Amniotic epithelial cell (primary cell): ENCODE results near the gene TTC24.
A peak's percentile ranks its signal among the peaks of the same experiment; 100 is the strongest.

Experiments
- DNase-seq: peaks from one replicate; pipeline ENCODE4 v3.0.0-alpha.2; 2010; ENCODE audit warnings: low read depth

TTC24 gene

DNA sequence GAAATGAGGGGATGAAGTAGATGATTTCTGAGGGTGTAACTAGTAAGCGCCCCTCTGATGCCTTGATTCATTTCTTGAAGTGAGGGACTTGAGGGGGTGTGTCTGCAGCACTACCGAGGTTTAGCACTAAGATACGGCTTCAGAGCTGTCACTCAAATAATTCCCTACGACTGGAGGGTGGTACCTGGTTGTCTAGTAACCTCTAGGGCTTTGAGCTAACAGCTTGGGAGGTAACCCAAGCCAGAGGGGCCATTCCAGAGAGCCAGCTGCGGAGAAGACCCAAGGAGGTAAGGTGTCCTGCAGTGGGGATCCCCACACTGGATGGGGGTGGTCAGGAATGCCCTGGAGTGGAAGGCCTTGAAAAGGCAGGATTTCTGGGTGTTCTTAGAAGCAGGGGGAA, at the start of gene TTC24:
Gene TTC24 (plus strand): TSS at position 252 of the 400 bp plus-strand sequence. CDS start 1,642 bp downstream, outside the sequence.
- DNase-seq, result no peak

DNA sequence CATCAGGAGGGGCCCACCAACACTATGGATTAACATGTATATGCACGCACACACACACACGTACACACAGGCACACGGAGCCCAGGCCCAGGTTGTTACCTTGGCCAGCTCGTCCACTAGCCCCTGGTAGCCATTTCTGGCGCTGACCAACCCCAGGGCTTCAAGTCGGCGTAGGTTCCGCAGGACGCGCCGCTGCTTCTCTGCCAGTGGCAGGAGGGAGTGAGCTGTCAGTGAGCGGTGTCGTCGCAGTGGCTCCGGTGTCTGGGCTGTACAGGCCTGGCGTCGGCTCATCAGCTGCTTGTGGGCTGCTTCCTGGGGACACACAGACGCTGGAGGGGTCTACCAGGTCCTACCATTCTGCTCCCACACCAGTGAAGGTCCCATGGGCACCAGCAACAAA, 49.5 kb upstream of the TTC24 start:
- no peak for DNase-seq

DNA sequence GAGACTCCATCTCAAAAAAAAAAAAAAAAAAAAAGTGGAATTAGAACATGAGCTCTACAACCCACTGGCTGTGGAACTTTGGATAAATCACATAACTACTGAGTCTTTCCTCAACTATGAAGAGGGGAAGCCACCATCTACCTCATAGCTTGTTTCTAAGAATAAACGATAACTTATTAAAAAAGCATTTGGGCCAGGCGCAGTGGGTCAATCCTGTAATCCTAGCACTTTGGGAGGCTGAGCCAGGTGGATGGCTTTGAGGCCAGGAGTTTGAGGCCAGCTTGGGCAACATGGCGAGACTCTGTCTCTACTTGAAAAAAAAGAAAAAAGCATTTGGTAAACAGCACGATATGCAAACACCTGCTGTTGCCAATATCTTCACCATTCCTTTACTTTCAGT, 47.1 kb upstream of the TTC24 start:
- DNase-seq, result no peak

DNA sequence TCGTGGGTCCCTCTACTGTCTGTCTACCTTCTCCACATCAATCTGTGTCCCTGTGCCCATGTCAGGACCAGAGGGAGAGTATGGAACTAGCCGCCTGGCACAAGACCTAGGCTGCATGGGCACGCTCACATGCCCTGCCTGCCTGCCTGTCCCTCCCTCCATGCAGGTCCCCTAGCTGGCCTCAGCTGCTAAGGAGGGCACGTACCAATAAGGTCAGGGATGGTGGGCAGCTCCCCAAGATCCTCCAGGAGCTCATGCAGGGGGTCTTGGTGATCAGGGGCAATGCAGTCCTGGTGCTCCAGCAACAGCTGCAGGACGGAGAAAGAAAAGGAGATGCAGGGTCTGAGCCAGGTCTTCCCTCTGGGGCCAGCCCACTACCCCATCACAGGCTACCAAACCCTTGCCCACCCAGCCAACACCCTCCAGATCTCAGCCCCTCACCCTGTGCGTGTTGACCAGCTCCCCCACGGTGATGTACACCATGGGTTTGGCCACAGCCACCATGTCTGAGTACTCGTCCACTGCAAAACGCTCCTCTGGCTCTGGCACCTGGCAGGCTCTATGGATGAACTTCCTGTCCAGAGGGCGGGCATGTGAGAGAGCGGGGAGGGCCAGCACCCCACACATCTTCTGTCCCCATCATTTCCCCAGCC, 45.8 kb upstream of the TTC24 start:
- DNase-seq, result no peak

DNA sequence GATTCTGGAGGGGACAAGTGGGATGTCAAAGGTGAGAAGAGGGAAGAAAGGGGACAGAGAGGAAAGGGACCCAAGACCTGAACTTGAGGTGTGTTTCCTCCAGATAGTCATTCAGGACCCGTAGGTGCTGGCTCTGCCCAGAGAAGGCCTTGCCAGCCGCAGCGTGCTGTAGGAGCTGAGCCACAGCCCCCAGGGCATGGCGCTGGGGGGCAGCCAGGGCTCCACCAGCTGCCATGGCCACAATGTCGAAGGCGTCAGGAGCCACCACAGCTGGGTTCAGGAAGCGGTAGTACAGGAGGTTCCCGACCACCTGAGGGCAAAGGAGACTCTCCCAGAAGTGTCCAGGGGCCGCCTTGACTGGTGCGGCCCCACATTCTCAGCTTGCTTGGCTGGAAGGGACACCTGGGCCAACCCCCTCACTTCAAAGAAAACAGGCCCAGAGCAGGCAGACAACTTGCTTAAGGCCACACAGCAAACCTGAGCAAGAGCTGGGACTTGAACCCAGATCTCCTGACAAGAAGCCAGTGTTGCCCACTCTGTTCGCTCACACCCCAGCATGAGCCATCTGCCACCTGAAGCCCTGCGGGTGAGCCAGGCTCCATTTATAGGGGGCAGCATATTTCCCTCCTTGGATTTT, 45.0 kb upstream of the TTC24 start:
- DNase-seq, result no peak

DNA sequence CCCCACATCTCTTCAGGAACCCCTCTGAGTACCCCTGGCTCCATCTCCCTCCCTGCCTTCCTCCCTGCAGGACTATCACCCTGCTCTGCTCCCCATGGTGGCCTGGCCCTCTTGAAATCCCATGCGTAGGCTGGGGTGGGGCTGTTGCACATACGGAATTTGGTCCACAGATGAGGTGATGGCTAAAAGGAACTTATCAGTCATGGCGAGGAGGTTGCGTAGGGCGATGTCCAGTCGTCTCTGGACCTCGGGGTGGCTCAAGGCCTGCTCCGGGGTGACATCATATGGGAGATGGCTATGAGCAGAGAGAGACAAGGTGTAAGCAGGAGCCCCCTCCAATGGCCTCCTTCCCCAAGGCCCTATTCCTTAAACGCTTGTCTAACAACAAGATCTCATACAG, 42.5 kb upstream of the TTC24 start:
- DNase-seq, result no peak

DNA sequence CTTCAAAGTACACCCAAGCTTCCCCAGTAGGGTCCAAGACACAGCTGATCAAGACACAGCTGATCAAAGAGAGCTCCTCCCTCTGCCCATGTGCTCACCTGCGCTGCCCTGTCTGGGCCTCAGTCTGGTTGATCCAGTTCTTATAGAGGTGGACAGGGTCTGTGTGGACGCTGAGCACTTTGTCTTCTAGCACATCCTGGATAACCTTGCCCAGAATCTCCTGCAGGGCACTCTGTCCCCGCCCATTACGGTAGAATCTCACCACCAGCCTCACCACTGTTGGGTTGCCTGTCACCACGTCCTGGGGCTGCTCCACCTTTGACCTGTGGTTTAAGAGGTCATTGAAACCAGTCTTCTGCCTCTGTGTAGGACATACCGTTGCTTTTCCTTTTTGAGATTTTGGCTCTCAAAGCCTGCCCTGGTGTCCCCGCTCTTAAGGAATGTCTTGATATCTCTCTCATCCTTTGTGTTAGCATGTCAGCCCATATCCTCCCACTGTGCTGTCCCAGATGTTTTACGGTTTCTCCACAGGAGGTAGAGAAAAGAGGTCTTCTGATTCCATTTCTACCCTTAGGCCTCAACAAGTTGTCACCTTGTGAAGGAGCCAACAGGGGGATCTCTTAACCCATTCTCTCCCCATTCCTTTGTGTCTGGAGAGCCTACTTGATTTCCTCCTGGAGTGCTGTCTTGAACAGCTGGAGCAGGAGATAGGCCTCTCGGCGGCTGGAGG, 40.6 kb upstream of the TTC24 start:
- DNase-seq, result no peak

DNA sequence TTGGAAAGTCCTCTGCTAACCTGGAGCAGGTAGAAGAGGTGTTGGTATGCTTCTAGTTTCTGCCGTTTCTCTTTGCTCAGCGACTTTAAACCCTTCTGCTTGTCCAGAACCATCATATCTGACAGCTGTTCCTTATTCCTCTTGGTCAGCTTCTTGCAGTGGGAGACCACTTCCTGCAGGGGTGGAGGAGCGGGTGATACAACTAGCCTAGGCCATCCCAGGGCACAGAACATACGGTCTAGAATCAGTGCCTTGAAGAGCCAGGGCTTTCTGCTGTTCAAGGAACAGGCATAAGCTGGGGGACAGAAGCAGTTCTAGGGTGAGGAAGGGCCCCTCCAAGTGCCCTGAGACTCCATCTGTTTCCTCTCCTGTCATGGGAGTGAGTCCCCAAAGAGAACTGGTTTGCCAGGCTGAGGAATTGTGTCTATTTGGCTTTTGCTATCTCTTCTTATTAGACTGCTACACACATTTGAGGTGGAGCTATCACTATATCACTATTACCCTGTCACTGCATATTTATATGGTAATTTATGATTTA, 39.6 kb upstream of the TTC24 start:
- no peak for DNase-seq

DNA sequence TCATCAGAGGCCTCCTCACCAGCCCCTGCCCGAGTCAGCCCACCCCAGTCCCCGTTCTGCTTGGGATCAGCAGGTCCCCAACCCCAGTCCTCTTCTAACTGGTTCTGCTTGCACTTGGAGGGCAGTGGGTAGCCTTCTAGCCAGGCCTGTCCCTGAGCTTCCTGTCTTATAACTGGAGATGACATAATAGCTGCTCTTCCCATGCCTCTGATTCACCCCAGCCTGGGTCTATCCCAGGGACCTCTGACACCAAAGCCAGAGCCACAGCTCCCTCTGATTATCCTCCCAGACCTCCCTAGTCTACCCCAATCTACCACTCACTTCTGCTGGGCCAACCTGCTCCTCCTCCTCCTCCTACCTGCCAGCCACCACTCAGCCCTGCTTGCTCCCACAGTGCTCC, 38.6 kb upstream of the TTC24 start:
- DNase-seq, result peak; percentile 18

DNA sequence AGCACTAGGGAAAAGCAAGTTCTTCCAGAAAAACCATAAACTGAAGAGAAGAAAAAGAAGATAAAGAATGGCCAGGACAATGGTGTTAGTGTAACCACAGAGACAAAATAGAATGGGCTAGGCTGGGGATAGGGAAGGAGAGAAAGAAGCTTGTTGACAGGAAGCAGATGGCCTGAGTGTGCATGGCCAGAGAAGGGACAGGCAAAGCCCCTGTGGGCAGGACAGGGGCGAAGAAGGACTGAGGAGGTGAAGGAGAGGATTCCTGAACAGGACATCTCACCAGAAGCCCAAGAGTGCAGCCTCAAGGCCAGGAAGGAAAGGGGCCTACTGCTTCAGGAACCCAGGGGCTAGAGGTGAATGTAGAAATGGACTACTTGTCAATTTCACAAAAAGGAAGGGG, 36.5 kb upstream of the TTC24 start:
- no peak for DNase-seq

DNA sequence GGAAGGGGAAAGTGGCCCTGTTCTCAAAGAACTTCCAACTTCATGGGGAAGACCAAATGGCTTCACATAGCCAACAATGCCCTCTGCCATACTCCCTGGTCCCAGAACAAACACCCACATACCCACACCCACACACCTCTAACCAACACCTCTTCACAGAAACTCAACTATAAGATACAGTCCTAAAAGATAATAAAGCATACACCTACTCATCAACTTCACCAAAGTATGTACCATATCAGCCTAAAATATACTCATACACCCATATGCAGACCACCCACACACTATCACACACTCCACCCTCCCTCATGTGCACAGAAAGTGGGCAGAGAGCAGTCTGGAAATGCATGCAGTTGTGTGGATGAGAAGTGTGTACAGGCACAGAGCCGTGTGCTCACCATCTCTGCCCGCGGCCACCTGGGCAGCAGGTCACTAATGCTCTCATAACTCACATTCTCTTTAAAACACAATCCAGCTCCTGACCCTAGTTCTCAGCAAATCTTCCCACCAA, 34.9 kb upstream of the TTC24 start:
- DNase-seq, result no peak

DNA sequence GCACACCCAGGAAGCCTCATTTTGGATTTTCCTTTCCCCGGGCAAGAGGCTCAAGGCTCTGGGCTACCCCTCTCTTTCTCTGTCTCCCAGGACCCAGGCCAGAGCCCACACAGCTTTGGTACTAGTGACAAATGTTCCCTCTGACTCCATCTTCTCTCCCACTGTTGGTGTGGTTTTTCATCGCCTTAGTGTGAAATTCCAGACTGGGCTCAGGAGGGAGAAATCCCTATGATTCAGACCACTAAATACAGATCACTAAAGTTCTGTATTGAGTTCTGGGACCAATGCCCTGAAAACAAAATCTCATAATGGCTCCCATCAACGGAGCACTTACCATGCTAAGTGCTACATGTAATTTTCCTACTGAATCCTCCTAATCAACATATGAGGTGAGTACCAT, 33.3 kb upstream of the TTC24 start:
- DNase-seq, result no peak

DNA sequence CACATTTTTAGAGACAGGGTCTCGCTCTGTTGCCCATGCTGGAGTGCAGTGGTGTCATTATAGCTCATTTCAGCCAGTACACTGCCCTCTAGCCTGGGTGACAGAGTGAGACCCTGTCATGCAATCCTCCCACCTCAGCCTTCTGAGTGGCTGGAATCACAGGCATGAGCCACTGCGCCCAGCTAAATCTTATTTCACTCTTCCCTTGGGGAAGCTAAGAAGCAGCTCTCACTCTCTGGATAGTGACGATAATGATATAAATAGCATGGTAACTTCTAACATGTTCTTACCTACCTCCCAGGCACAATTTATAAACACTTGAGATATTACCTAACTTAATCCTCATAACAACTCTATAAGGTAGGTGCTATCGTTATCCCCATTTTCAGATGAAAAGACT, 32.1 kb upstream of the TTC24 start:
- no peak for DNase-seq

DNA sequence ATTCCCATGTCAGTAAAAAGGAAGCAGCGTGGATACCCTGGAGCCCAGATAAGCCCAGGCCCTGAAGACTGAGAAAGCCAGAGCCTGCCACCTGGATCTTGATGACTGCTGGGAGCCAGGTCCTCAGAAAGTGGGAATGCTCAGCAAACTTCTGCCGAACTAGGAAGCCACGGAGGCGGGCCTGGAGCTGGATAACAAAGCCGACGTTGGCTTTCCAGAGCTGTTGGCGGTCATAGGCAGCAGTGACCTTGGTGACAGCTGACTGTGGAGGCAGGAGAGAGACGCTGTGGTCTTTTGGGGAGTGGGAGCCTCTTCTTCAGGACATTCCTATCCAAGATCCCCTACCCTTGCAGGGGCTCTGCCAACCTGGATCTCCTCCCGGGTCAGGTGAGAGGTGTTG, 31.5 kb upstream of the TTC24 start:
- no peak for DNase-seq

DNA sequence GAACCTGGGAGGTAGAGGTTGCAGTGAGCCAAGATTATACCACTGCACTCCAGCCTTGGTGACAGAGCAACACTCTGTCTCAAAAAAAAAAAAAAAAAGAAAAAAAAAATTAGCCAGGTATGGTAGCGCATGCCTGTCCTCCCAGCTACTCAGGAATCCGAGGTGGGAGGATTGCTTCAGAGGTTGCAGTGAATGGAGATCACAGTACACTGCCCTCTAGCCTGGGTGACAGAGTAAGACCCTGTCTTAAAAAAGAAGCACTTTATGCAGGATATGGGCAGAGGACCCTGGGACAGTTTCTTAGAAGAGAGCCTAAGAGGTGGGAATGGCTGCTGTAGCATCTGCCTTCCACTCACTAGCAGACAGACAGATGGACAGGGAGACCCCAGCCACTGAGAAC, 30.1 kb upstream of the TTC24 start:
- DNase-seq, result no peak

DNA sequence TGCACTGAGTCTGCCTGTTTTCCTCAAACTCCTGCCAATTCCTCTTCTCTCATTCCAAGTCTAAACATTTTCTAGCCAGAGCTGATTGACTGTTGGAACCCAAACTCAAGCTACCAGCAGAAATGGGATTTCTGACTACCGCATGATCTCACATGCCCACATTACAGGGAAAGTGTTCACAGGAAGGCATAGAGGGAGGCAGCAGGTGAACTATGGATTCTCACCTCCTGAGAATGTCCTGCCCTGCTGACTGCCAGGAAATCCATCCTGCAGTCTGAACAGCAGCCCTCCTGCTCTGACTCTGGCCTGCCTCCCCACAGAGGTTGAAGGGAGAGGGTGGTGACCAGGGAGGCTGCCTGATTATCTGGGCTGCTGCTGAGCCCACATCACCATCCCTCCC, 29.7 kb upstream of the TTC24 start:
- no peak for DNase-seq

DNA sequence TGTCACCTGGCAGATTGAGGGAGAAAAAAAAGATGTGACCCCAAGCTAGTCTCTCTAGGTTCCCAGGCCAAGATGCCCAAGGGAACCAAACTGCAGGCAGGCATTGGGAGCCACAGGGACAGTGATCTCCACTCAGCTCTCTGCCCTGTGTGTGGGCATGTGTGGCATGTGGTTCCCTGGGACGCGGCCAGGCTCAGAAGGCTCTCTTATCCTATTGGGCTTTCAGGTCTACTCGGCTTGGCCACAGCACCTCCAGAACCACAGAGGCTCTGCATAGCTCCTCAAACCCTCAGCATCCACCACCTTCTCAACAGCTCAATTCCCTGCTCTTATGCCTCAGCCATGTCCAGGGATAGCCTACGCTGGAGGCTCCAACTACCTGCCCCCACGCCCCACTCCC, 29.2 kb upstream of the TTC24 start:
- no peak for DNase-seq

DNA sequence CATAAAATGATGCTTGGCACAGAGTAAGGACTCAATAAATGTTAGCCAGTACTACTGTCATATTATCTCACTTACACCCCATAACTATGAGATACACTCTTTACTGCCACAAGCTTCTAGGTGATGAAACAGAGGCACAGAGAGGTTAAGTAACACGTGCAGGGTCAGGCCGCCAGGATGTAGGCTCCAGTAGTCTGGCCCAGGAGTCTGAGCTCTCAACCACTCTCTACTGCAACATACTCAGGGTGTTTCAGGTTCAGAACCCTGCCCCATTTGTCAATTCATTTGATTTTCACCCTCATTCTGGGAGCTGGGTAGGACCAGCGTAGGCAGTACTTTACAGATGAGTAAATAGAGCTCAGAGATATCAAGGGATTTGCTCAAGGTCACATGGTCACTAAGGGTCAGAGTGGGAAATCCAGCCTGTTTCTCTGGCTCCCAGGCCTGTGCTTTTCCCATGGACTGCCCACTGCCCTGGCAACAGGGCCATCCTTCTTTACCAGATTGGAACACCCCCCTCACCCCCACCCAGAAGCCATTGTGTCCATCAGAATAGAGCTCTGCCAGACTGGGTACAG, 28.4 kb upstream of the TTC24 start:
- peak; percentile 14 for DNase-seq

DNA sequence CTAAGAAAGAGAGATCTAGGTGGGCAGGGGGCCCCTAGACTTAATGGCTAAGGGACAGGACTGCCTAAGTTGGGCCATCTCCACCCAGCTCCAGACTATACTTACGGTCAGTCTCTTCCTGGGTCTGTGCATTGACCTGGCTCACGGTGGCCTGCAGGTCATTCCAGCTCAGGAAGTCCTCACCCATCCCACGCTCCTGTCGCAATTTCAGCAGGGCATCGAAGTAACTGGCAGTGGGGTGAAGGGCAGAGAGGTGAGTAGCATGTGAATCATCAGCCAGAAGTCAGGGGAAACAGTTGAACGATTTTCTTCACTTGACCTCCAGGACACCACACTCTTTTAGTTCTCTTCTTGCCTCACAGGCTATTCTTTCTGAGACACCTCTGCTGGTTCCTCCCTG, 27.7 kb upstream of the TTC24 start:
- peak; percentile 62 for DNase-seq

DNA sequence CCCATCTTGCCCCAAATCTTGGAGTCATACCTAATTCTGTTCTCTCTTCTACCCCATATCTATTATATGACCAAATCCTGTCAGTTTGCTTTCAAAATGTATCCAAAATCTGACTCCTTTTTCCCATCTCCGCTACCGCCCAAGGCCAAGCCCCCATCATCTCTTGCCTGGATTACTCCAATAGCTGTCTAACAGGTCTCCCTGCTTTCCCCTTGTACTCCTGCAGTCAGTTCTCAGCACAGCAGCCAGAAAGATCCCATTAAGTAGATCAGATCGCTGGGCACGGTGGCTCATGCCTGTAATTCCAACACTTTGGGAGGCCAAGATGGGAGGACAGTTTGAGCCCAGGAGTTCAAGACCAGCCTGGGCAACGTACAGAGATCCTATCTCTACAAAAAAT, 27.0 kb upstream of the TTC24 start:
- no peak for DNase-seq

DNA sequence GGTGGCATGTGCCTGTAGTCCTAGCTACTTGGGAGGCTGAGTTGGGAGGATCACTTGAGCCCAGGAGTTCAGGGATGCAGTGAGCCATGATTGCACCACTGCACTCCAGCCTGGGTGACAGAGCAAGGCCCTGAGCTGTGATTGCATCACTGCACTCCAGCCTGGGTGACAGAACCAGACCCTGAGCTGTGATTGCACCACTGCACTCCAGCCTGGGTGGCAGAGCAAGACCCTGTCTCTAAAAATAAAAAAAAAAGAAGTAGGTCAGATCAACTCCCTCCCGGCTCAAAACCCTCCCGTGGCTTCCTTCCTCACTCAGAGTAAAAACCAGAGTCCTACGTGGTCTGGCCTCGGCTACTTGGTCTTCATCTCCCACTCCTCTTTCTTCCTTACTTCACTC, 26.6 kb upstream of the TTC24 start:
- peak; percentile 13 for DNase-seq

DNA sequence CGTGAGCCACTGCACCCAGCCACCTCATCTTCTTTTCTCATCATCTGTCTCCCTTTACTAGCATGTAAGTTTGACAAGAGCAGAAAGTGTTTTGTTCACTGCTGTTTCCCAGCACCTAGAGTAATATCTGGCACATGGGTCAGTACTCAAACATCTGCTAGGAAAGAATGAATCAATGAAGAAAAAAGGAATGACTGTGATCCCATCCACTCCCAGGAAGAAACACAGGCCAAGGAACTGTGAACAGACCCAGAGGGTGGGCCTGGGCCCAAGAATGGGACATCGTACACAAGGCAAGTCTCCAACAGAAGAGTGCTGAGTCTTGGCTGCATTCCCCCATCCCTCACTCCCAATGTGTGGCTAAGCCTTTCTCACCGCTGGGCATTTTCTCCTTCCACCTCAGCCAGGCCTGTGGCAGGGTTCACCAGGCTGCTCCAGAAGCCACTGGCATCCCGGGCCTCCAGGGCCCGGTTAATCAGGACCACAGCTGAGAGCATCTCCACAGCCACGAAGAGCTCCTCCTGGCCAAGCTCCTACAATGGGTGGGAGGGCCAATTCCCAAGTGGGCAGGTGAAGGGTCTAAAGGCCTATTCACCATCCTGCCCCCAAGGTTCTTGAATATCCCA, 25.6 kb upstream of the TTC24 start:
- no peak for DNase-seq
